ENCODE measurements around the gene SLCO1B1. TPM values are rescaled to one million over a fixed set of nuclear protein-coding genes. Genes with fewer than 3 reads are reported as not detected.

Gene SLCO1B1
- total RNA-seq, 2 experiments from 2014 or later: not detected

- ChIA-PET POLR2A (no interaction called here), CTCF (ENCODE audit: unreplicated experiment) (no interaction called here)
- H3K79me2 ChIP-seq (ENCODE audit: insufficient read depth, low read depth, low read length): no peaks in the 10 kb centered on the region
- H3K9me3 ChIP-seq (ENCODE audit: low read length): no peaks in the 10 kb centered on the region
- no peaks in the 10 kb centered on the region for H3K36me3 ChIP-seq (ENCODE audit: insufficient read depth, low read length)
- H3K4me3 ChIP-seq (ENCODE audit: low read depth, low read length, poor library complexity, severe bottlenecking): no peak overlapping the region
- no peak overlapping the region for H3K4me2 ChIP-seq (ENCODE audit: low read length)
- intact Hi-C loops (cut with micrococcal nuclease; ENCODE audit: unreplicated experiment): no loop called here
- no peaks in the 10 kb centered on the region for H4K20me1 ChIP-seq (ENCODE audit: insufficient read depth, low read length)
- no TSS peak for BruUV-seq (replicated peaks)
- no peak overlapping the region for H2AFZ ChIP-seq (ENCODE audit: low read length)
- no peak overlapping the region for H3K27ac ChIP-seq (ENCODE audit: low read depth, low read length, poor library complexity, severe bottlenecking)
- no peaks in the 10 kb centered on the region for H3K9me2 ChIP-seq (ENCODE audit: insufficient read depth, low read length)
- no peak for DNase-seq (ENCODE audit: low spot score)
- no peaks in the 10 kb centered on the region for H3K4me1 ChIP-seq (ENCODE audit: insufficient read depth, low read length, poor library complexity, severe bottlenecking)
- TF ChIP-seq CTCF (conservative IDR thresholded peaks at IDR 0.05; ENCODE audit: low read length) (no peak), EZH2phosphoT487 (IDR thresholded peaks at IDR 0.05; ENCODE audit: borderline replicate concordance, low read depth, low read length) (no peak)
Observed at GRCh38 chr12:21264232-21264631, 133.2 kb downstream of the SLCO1B1 start.

GRCh38 chr12:21265932-21266331 lies 134.9 kb downstream of the SLCO1B1 start:
- no peaks in the 10 kb centered on the region for H4K20me1 ChIP-seq (ENCODE audit: insufficient read depth, low read length)
- ChIA-PET CTCF (ENCODE audit: unreplicated experiment) (no interaction called here), POLR2A (no interaction called here)
- no peaks in the 10 kb centered on the region for H3K4me1 ChIP-seq (ENCODE audit: insufficient read depth, low read length, poor library complexity, severe bottlenecking)
- intact Hi-C loops (cut with micrococcal nuclease; ENCODE audit: unreplicated experiment): no loop called here
- TF ChIP-seq EZH2phosphoT487 (IDR thresholded peaks at IDR 0.05; ENCODE audit: borderline replicate concordance, low read depth, low read length) (no peak), CTCF (conservative IDR thresholded peaks at IDR 0.05; ENCODE audit: low read length) (no peak)
- H3K79me2 ChIP-seq (ENCODE audit: insufficient read depth, low read depth, low read length): no peaks in the 10 kb centered on the region
- no peaks in the 10 kb centered on the region for H3K36me3 ChIP-seq (ENCODE audit: insufficient read depth, low read length)
- no peaks in the 10 kb centered on the region for H3K9me3 ChIP-seq (ENCODE audit: low read length)
- no peak overlapping the region for H3K27ac ChIP-seq (ENCODE audit: low read depth, low read length, poor library complexity, severe bottlenecking)
- no peak for DNase-seq (ENCODE audit: low spot score)
- H3K4me3 ChIP-seq (ENCODE audit: low read depth, low read length, poor library complexity, severe bottlenecking): no peak overlapping the region
- no TSS peak for BruUV-seq (replicated peaks)
- H3K9me2 ChIP-seq (ENCODE audit: insufficient read depth, low read length): no peaks in the 10 kb centered on the region
- no peak overlapping the region for H3K4me2 ChIP-seq (ENCODE audit: low read length)
- no peak overlapping the region for H2AFZ ChIP-seq (ENCODE audit: low read length)

GRCh38 chr12:21276826-21277225 lies 145.8 kb downstream of the SLCO1B1 start:
- DNase-seq (ENCODE audit: low spot score): no peak
- TF ChIP-seq EZH2phosphoT487 (IDR thresholded peaks at IDR 0.05; ENCODE audit: borderline replicate concordance, low read depth, low read length) (no peak), CTCF (conservative IDR thresholded peaks at IDR 0.05; ENCODE audit: low read length) (no peak)
- intact Hi-C loops (cut with micrococcal nuclease; ENCODE audit: unreplicated experiment): no loop called here
- no peak overlapping the region for H3K27ac ChIP-seq (ENCODE audit: low read depth, low read length, poor library complexity, severe bottlenecking)
- H3K4me1 ChIP-seq (ENCODE audit: insufficient read depth, low read length, poor library complexity, severe bottlenecking): no peaks in the 10 kb centered on the region
- H3K9me3 ChIP-seq (ENCODE audit: low read length): no peaks in the 10 kb centered on the region
- H3K4me3 ChIP-seq (ENCODE audit: low read depth, low read length, poor library complexity, severe bottlenecking): no peak overlapping the region
- H3K36me3 ChIP-seq (ENCODE audit: insufficient read depth, low read length): no peaks in the 10 kb centered on the region
- CTCF ChIA-PET (ENCODE audit: unreplicated experiment): no interaction called here
- no peaks in the 10 kb centered on the region for H4K20me1 ChIP-seq (ENCODE audit: insufficient read depth, low read length)
- POLR2A ChIA-PET: interaction anchor here (0.6 kb wide), 1 partner anchor 35 kb away, joined by 3 read pairs; no protein-coding TSS in a partner anchor
- H2AFZ ChIP-seq (ENCODE audit: low read length): no peak overlapping the region
- no peaks in the 10 kb centered on the region for H3K79me2 ChIP-seq (ENCODE audit: insufficient read depth, low read depth, low read length)
- H3K4me2 ChIP-seq (ENCODE audit: low read length): no peak overlapping the region
- BruUV-seq (replicated peaks): no TSS peak
- H3K9me2 ChIP-seq (ENCODE audit: insufficient read depth, low read length): no peaks in the 10 kb centered on the region

Other genes starting within 250 kb of the SLCO1B1 start
- not detected in 2 replicates for gene SLCO1A2, start 203.7 kb downstream of the SLCO1B1 start, total RNA-seq (2014; rRNA removed; shearing (Covaris generic))
- not detected in 2 replicates for gene SLCO1A2, start 203.7 kb downstream of the SLCO1B1 start, total RNA-seq (2022)
- gene IAPP, start 241.7 kb downstream of the SLCO1B1 start, total RNA-seq (2014; rRNA removed; shearing (Covaris generic)): not detected in 2 replicates
- not detected in 2 replicates for gene IAPP, start 241.7 kb downstream of the SLCO1B1 start, total RNA-seq (2022)